ENCODE measurements around the gene MRPL14. TPM values are rescaled to one million over a fixed set of nuclear protein-coding genes. Genes with fewer than 3 reads are reported as not detected.

MRPL14 gene
- total and polyA plus RNA-seq, 4 donors, result 70.8 to 219 (median 101) TPM

GRCh38 chr6:44162876-44163625 lies 35.8 kb upstream of the MRPL14 start:
- Histone ChIP-seq H3K4me1 (ENCODE audit: control insufficient read depth in 5 of 5, insufficient read depth in 5 of 5, low read length in 5 of 5) (no peaks in the 10 kb centered on the region), H3K36me3 (ENCODE audit: control insufficient read depth in 4 of 4, insufficient read depth in 4 of 4, low read length in 4 of 4) (no peaks in the 10 kb centered on the region), H3K9ac (ENCODE audit: insufficient read depth in 1 of 2, low read length in 2 of 2) (no peak overlapping the region), H3K9me3 (ENCODE audit: control insufficient read depth in 4 of 4, insufficient read depth in 3 of 4, low read length in 3 of 4) (peaks cover 0 to 2% (median 0%) of the 10 kb centered on the region in 4 donors), H3K27ac (ENCODE audit: low read depth in 1 of 2, low read length in 1 of 2) (no peak overlapping the region), H3K27me3 (ENCODE audit: control insufficient read depth in 3 of 3, insufficient read depth in 3 of 3, low read length in 2 of 3) (no peaks in the 10 kb centered on the region), H3K4me3 (no peak overlapping the region)
- DNase-seq (no peak), ATAC-seq (ENCODE audit: insufficient read depth, low FRiP score) (no peak)
- 79 to 90% methylated on average over 8 of the region's 8 CpGs for WGBS, 2 donors
- TF ChIP-seq CTCF (IDR thresholded peaks at IDR 0.05; ENCODE audit: control extremely low read depth, extremely low read depth), result no peak

- H3K9ac ChIP-seq (ENCODE audit: insufficient read depth in 1 of 2, low read length in 2 of 2), result no peak overlapping the region
- no peaks in the 10 kb centered on the region for H3K4me1 ChIP-seq (ENCODE audit: control insufficient read depth in 5 of 5, insufficient read depth in 5 of 5, low read length in 5 of 5)
- WGBS, 2 donors, result 76 to 86% methylated on average over 8 of the region's 8 CpGs
- no peak for TF ChIP-seq CTCF (IDR thresholded peaks at IDR 0.05; ENCODE audit: control extremely low read depth, extremely low read depth)
- H3K27ac ChIP-seq (ENCODE audit: low read depth in 1 of 2, low read length in 1 of 2), result no peak overlapping the region
- H3K27me3 ChIP-seq (ENCODE audit: control insufficient read depth in 3 of 3, insufficient read depth in 3 of 3, low read length in 2 of 3), result no peaks in the 10 kb centered on the region
- H3K36me3 ChIP-seq (ENCODE audit: control insufficient read depth in 4 of 4, insufficient read depth in 4 of 4, low read length in 4 of 4), result no peaks in the 10 kb centered on the region
- H3K9me3 ChIP-seq (ENCODE audit: control insufficient read depth in 4 of 4, insufficient read depth in 3 of 4, low read length in 3 of 4), result peaks cover 0 to 2% (median 0%) of the 10 kb centered on the region in 4 donors
- ATAC-seq (ENCODE audit: insufficient read depth, low FRiP score), result no peak
- no peak for DNase-seq
- H3K4me3 ChIP-seq, result no peak overlapping the region
Observed at GRCh38 chr6:44161997-44162338, 34.7 kb upstream of the MRPL14 start.

GRCh38 chr6:44158770-44159228 lies 31.5 kb upstream of the MRPL14 start, which contains the start of gene CAPN11:
CAPN11 (plus strand) TSS chr6:44158820; CDS start chr6:44158849, 29 bp downstream.
- H3K27me3 ChIP-seq (ENCODE audit: control insufficient read depth in 3 of 3, insufficient read depth in 3 of 3, low read length in 2 of 3), result no peaks in the 10 kb centered on the region
- H3K4me1 ChIP-seq (ENCODE audit: control insufficient read depth in 5 of 5, insufficient read depth in 5 of 5, low read length in 5 of 5), result no peaks in the 10 kb centered on the region
- peaks cover 0 to 2% (median 0%) of the 10 kb centered on the region in 4 donors for H3K36me3 ChIP-seq (ENCODE audit: control insufficient read depth in 4 of 4, insufficient read depth in 4 of 4, low read length in 4 of 4)
- no peak within 1 kb of the TSS for H3K4me3 ChIP-seq
- H3K27ac ChIP-seq (ENCODE audit: low read depth in 1 of 2, low read length in 1 of 2), result no peak within 1 kb of the TSS
- 75 to 93% methylated on average over 5 of the region's 5 CpGs for WGBS, 2 donors
- no peak for TF ChIP-seq CTCF (IDR thresholded peaks at IDR 0.05; ENCODE audit: control extremely low read depth, extremely low read depth)
- H3K9me3 ChIP-seq (ENCODE audit: control insufficient read depth in 4 of 4, insufficient read depth in 3 of 4, low read length in 3 of 4), result no peaks in the 10 kb centered on the region
- DNase-seq (no peak), ATAC-seq (ENCODE audit: insufficient read depth, low FRiP score) (no peak)
- H3K9ac ChIP-seq (ENCODE audit: insufficient read depth in 1 of 2, low read length in 2 of 2), result no peak within 1 kb of the TSS

Measured in lung (tissue), 12 donors.